Liver (tissue), 3 donors: ENCODE results near the gene NOL6.

Experiments used
- CTCF ChIP-seq: fragments of 150-350 bp; IDR thresholded peaks from 2 replicates; pipeline ENCODE4 v1.5.1; 2017; ENCODE audit warnings: improper control_type of control experiment, low read depth, low read length; ENCODE audit not compliant: missing input control
- EGR1 ChIP-seq, 2 donors: IDR thresholded peaks; 2 replicates each; pipeline ENCODE4 v1.6.1; 2016 to 2018; ENCODE audit warnings: antibody characterized with exemption in 2 of 2, low read depth in 2 of 2
- GABPA ChIP-seq, 2 donors: IDR thresholded peaks in 1 of 2; conservative IDR thresholded peaks in 1 of 2; 2 replicates each; pipeline ENCODE4 v1.6.1; 2016; ENCODE audit warnings: antibody characterized with exemption in 2 of 2, mild to moderate bottlenecking in 1 of 2, moderate library complexity in 1 of 2
- MAX ChIP-seq: IDR thresholded peaks from 2 replicates; pipeline ENCODE4 v1.6.1; 2016; ENCODE audit warnings: antibody characterized with exemption
- RAD21 ChIP-seq, 2 donors: IDR thresholded peaks; 2 replicates each; pipeline ENCODE4 v1.6.1; 2016; ENCODE audit warnings: antibody characterized with exemption in 2 of 2, mild to moderate bottlenecking in 2 of 2
- REST ChIP-seq: IDR thresholded peaks from 2 replicates; pipeline ENCODE4 v1.6.1; 2016; ENCODE audit warnings: antibody characterized with exemption, mild to moderate bottlenecking
- TAF1 ChIP-seq: conservative IDR thresholded peaks from 2 replicates; pipeline ENCODE4 v1.6.1; 2016; ENCODE audit warnings: antibody characterized with exemption, mild to moderate bottlenecking
- ZBTB33 ChIP-seq: IDR thresholded peaks from 2 replicates; pipeline ENCODE4 v1.6.1; 2016; ENCODE audit warnings: antibody characterized with exemption
- donor health status: healthy.
- donor health status: healthy.

GRCh38 chr9:33440609-33441008 lies 33.1 kb downstream of the NOL6 start:
- no peak for TF ChIP-seq TAF1
- TF ChIP-seq CTCF, result no peak
- TF ChIP-seq REST, result no peak
- no peak for TF ChIP-seq MAX
- no peak for TF ChIP-seq GABPA (IDR thresholded peaks at IDR 0.05 in 1 of 2, conservative IDR thresholded peaks at IDR 0.05 in 1 of 2)
- no peak for TF ChIP-seq EGR1 (IDR thresholded peaks at IDR 0.05; ENCODE audit: low read depth in 2 of 2)
- TF ChIP-seq RAD21 (IDR thresholded peaks at IDR 0.05), result no peak
- no peak for TF ChIP-seq ZBTB33
